Erythroblast (primary cell): ENCODE data around the gene PRDX1.
"Not testable (repeated sequence)": the region's sequence is repeated elsewhere in the genome, so short reads cannot be mapped to it uniquely, and the experiment has no call there.

Experiments
- GATA1 ChIP-seq: IDR thresholded peaks from 2 replicates; pipeline ENCODE4 v1.6.1; 2011; ENCODE audit warnings: low read depth, mild to moderate bottlenecking, control low read depth, low read length, moderate library complexity
- POLR2A ChIP-seq: IDR thresholded peaks from 2 replicates; pipeline ENCODE4 v1.6.1; 2011; ENCODE audit warnings: mild to moderate bottlenecking, low read length

DNA sequence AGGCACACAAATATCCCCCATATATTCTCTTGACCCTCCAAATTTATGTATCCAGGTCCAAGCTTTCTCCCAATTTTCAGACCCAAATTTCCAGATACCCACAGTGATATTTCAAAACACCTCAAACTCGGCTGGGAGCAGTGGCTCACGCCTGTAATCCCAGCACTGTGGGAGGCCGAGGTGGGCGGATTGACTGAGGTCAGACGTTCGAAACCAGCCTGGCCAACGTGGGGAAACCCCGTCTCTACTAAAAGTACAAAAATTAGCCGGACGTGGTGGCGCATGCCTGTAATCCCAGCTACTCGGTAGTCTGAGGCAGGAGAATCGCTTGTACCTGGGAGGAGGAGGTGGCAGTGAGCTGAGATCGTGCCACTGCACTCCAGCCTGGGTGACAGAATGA lies 32.3 kb downstream of the PRDX1 start:
- not testable (repeated sequence) for TF ChIP-seq POLR2A, GATA1
